ENCODE data around the gene NCOA1.
A peak's percentile ranks its signal among the peaks of the same experiment; 100 is the strongest.

The NCOA1 gene

GRCh38 chr2:24490181-24490689 lies 819 bp upstream of the NCOA1 start:
- in situ Hi-C loops (cut with HindIII; ENCODE audit: low pct_ligation_motif_present, low sequenced_read_pairs): no loop called here
- no peak for TF ChIP-seq CTCF (IDR thresholded peaks at IDR 0.05; ENCODE audit: low read depth, low read length, missing control alignments)
- Histone ChIP-seq H3K36me3 (replicated peaks) (no peaks in the 10 kb centered on the region), H3K4me3 (ENCODE audit: low read depth, low read length) (peak overlapping the region; percentile 82), H3K27ac (peak overlapping the region; percentile 57), H3K27me3 (replicated peaks) (no peaks in the 10 kb centered on the region)
- DNase-seq: no peak

- DNase-seq: no peak
- Histone ChIP-seq H3K27me3 (replicated peaks) (no peaks in the 10 kb centered on the region), H3K36me3 (replicated peaks) (no peaks in the 10 kb centered on the region), H3K4me3 (ENCODE audit: low read depth, low read length) (peak overlapping the region; percentile 82), H3K27ac (no peak overlapping the region)
- in situ Hi-C loops (cut with HindIII; ENCODE audit: low pct_ligation_motif_present, low sequenced_read_pairs): no loop called here
- TF ChIP-seq CTCF (IDR thresholded peaks at IDR 0.05; ENCODE audit: low read depth, low read length, missing control alignments): no peak
These were observed 727 bp downstream of the NCOA1 start for GRCh38 chr2:24491542-24492420.

- no peaks in the 10 kb centered on the region for H3K36me3 ChIP-seq (replicated peaks)
- in situ Hi-C loops (cut with HindIII; ENCODE audit: low pct_ligation_motif_present, low sequenced_read_pairs): no loop called here
- no peaks in the 10 kb centered on the region for H3K27me3 ChIP-seq (replicated peaks)
- no peak for TF ChIP-seq CTCF (IDR thresholded peaks at IDR 0.05; ENCODE audit: low read depth, low read length, missing control alignments)
- H3K27ac ChIP-seq: no peak overlapping the region
- H3K4me3 ChIP-seq (ENCODE audit: low read depth, low read length): peak overlapping the region; percentile 82
- no peak for DNase-seq
These were observed 1.6 kb downstream of the NCOA1 start for GRCh38 chr2:24492421-24493279.

- Histone ChIP-seq H3K36me3 (replicated peaks) (no peaks in the 10 kb centered on the region), H3K27me3 (replicated peaks) (no peaks in the 10 kb centered on the region), H3K27ac (no peak overlapping the region), H3K4me3 (ENCODE audit: low read depth, low read length) (no peak overlapping the region)
- no peak for TF ChIP-seq CTCF (IDR thresholded peaks at IDR 0.05; ENCODE audit: low read depth, low read length, missing control alignments)
- in situ Hi-C loops (cut with HindIII; ENCODE audit: low pct_ligation_motif_present, low sequenced_read_pairs): no loop called here
- no peak for DNase-seq
These were observed 2.7 kb downstream of the NCOA1 start for GRCh38 chr2:24493713-24494112.

- no peaks in the 10 kb centered on the region for H3K36me3 ChIP-seq (replicated peaks)
- H3K27me3 ChIP-seq (replicated peaks): no peaks in the 10 kb centered on the region
- DNase-seq: no peak
- H3K27ac ChIP-seq: no peak overlapping the region
- TF ChIP-seq CTCF (IDR thresholded peaks at IDR 0.05; ENCODE audit: low read depth, low read length, missing control alignments): no peak
- in situ Hi-C loops (cut with HindIII; ENCODE audit: low pct_ligation_motif_present, low sequenced_read_pairs): no loop called here
- no peak overlapping the region for H3K4me3 ChIP-seq (ENCODE audit: low read depth, low read length)
These were observed 3.4 kb downstream of the NCOA1 start for GRCh38 chr2:24494410-24494809.
